Measurements from ENCODE around the gene IMMP2L. TPM values are rescaled to one million over a fixed set of nuclear protein-coding genes. Genes with fewer than 3 reads are reported as not detected.

IMMP2L gene
- total and polyA plus RNA-seq, 2 of the 8 experiments (the other 6 are each of a cell fraction or from before 2014, with no cell fraction given) = 2.3 to 10.1 TPM

GRCh38 chr7:110877016-110877415 is 685.3 kb downstream of the IMMP2L start (continued):
- TF ChIP-seq SP1 (IDR thresholded peaks at IDR 0.05; ENCODE audit: low read depth, low read length) (no peak), SUZ12 (IDR thresholded peaks at IDR 0.05; ENCODE audit: low read length) (no peak), BACH1 (IDR thresholded peaks at IDR 0.05; ENCODE audit: low read length) (no peak), EZH2 (IDR thresholded peaks at IDR 0.05; ENCODE audit: low read depth, low read length, severe bottlenecking) (no peak), KDM5A (IDR thresholded peaks at IDR 0.05; ENCODE audit: low read length) (no peak), CHD2 (IDR thresholded peaks at IDR 0.05; ENCODE audit: low read length) (no peak), TBP (IDR thresholded peaks at IDR 0.05; ENCODE audit: low read depth, low read length) (no peak)

Data from H1 (cell line).